NCI-H2227 (cell line): ENCODE measurements around the gene AGR2.
"Not testable (repeated sequence)": the region's sequence is repeated elsewhere in the genome, so short reads cannot be mapped to it uniquely, and the experiment has no call there.

ENCODE experiments used
- DNase-seq: peaks from one replicate; lab custom pipeline; 2025; ENCODE audit not compliant: unreplicated experiment; lab: John Stamatoyannopoulos, UW

The AGR2 gene

DNA sequence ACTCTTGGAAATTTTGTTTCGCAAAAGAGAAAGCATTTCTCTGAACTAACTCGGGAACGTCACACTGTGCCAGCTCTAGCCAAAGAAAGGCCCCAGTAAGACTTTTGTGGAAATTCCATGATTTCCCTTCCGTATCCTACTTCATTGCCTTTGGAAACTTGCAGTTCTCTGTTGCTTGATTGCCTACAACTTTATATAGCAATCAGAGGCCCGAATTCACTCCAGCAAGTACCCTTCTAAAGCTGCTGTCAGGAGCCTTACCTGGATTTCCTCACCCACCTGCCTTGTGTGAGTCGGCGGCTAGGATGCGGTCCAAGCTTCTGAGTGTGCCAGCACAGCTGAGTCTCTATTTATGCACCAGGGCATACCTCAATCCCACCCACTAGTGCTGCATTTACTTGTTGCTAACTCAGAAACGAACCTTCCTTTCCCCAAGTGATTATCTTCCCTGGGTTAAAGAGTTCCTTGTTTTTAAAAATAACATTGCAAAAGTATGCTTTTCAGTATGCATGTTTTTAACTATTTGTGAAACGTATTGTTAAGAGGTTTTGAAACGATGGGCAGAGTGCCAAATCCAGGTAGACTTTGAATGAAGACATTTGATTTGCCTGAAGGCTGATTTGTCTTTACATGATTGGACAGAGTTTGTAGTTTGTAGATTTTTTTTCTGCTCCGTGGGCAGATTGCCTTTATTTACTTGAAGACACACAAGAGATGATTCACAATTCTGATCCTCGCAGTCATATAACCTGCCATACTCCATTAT is at the start of gene AGR2:
TSS of gene AGR2 (minus strand) at position 326 of the 766 bp plus-strand sequence. CDS start 3,203 bp downstream, outside the sequence.
- DNase-seq, result no peak

DNA sequence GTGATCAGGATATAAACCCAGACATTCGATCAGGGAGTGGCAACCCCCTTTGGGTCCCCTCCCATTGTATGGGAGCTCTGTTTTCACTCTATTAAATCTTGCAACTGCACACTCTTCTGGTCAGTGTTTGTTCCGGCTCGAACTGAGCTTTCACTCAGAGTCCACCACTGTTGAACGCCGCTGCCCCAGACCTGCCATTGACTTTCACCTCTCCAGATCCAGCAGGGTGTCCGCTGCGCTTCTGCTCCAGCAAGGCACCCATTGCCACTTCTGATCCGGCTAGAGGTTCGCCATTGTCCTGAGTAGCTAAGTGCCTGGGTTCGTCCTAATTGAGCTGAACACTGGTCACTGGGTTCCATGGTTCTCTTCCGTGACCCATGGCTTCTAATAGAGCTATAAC is 48.4 kb upstream of the AGR2 start:
- not testable (repeated sequence) for DNase-seq

- DNase-seq, result no peak
Measured at GRCh38 chr7:16851829-16852228, 47.0 kb upstream of the AGR2 start.

GRCh38 chr7:16850614-16851466 is 46.0 kb upstream of the AGR2 start:
- DNase-seq, result no peak

DNA sequence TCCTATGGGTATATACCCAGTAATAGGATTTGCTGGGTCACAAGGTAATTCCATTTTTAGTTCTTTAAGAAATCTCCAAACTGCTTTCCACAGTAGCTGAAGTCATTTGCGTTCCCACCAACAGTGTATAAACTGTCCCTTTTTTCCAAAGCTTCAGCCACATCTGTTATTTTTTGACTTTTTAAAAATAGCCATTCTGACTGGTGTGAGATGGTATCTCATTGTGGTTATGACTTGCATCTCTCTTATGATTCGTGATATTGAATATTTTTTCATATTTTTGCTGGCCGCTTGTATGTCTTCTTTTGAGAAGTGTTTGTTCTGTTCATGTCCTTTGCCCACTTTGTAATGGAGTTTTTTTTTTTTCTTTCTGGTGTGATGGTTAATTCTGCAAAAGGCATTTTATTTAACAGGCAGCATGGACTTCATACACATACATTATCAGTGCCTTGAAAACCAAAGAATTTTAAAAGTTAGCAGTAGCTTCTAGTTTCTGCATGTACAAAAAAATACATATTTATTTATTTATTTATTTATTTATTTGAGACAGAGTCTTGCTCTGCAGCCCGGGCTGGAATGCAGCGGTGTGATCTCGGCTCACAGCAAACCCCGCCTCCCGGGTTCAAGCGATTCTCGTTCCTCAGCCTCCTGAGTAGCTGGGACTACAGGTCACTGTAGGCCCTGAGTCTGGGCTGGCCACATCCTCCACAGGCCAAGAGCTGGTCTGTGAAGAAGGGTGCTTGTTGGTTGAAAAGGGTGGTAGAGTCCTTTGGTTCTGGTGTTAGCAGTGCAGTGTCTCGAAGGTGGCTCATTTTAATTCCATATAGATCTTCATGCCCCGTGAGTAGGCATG is 44.7 kb upstream of the AGR2 start:
- no peak for DNase-seq

DNA sequence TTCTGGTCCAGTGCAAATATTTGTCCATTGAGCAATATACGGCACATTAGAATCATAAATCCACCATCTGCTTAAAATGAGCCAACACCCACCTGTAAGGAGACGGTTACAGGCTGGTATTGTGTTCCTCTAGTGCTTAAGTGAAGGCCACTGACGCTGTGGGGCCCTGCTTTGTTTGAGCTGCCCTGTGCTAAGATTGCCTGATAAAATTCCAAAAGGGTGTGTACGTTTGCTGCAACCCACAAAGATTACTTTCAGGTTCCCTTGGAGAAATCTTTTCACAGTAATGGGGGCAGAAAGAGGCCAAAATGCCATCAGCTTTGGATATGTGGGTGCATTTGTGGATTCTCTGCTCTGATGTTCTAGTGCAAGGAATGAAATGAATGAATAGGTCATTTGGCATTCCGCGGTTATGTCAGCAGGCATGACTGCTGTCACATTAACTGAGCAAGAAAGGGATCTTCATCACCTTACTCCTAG is 42.6 kb upstream of the AGR2 start:
- no peak for DNase-seq

GRCh38 chr7:16846601-16847165 is 41.9 kb upstream of the AGR2 start:
- DNase-seq, result no peak

DNA sequence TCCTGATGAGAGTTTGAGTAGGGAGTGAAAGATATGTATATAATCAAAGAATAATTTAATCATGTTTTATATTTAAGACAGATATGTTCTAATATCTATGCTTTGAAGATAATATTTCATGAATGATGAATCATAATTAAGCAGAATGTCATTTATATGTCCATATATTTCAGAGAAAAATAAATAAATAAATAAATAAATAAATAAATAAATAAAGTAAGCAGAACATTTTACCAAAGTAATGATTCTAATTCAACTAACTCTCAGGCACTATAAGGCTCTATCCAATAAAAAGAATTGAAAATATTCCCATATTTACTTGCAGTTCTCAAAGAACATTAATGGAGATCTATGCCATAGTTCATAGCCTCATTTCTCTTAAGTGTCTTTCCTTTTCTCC is 40.9 kb upstream of the AGR2 start:
- DNase-seq, result no peak

DNA sequence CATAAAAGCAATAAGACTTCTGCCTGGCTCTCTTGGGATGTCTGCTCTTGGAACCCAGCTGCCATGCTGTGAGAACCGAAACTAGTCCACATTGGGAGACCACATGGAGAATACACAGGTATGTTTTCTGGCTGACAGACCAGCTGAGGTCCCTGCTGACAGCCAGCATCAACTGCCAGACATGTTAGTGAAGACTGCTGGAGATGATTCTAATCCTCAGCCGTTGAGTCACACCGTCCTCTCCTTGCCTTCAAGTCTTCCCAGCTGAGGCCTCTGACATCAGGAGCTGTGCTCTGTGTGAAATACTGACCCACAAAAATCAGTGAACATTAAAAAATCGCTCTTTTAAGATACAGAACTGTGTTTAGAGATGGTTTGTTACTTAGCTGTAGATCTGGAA is 36.9 kb upstream of the AGR2 start:
- no peak for DNase-seq

DNA sequence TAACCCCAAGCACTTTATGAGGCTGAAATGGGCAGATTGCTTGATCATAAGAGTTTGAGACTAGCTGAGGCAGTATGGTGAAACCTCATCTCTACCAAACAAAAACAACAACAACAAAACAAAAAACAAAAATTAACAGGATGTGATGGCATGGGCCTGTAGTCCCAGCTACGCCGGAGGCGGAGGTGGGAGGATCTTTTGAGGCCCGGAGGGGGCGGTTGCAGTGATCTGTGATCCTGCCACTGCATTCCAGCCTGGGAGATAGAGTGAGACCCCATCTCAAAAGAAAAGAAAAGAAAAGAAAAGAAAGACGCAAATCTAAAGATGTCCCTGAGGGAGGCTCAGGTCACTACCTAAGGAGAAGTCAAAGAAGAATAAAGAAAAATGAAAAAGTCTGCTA is 35.3 kb upstream of the AGR2 start:
- no peak for DNase-seq

DNA sequence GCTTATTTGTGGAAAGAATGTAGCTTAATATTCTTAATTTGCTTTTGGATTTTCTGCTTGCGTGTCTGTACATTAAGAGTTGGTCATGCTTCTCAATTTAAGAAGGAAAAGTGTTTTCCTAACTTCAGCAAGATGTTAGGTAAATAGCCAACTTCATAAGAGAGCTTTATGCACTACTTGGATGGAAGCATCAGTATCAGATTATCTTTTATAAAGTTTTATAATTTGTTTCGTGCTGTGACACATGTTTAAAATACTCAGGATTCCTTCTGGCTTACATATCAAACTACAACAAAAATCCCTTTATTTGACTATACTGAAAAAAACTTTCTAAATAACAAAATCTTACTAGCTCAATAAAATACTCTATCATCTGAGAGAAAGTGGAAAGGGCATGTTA is 34.8 kb upstream of the AGR2 start:
- DNase-seq, result no peak

GRCh38 chr7:16838891-16839290 is 34.1 kb upstream of the AGR2 start:
- DNase-seq, result no peak

DNA sequence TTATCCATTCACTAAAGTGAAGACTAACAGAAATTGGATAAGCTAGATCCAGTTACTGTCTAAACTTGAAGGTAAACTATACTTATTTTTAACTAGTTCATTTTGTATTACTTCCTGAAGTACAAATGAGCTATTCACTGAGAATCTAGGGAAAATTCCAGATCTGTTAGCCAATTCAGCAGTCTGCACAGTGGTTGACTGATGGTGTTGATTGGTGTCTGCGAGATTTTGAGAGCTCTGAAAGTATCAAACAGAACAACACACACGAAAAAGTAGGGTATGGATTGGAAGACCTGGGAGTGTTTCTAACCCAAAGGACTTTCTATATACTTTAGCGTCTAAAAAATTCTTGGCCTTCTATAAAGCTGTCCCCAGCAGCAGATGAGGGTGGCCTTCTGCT is 33.6 kb upstream of the AGR2 start:
- DNase-seq, result no peak

GRCh38 chr7:16836481-16836880 is 31.7 kb upstream of the AGR2 start:
- no peak for DNase-seq

- no peak for DNase-seq
Measured at GRCh38 chr7:16833373-16833772, 28.6 kb upstream of the AGR2 start.

DNA sequence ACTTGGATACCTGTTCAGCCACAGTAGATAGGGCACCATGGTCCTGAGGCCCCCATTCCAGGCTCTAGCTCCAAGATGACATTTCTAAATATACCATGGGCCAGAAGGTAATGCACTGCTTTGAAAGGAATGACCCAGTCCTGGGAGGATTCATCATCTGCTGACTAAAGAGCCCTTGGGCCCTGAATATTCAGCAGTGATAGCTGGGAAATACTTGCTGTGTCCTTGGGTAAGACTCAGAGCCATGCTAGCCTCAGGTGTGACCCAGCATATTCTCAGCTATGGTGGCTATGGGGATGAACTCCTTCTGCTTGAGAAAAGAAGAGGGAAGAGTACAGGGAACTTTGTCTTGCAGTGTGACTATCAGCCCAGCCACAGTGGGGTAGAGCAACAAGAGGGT is 21.3 kb upstream of the AGR2 start:
- no peak for DNase-seq

DNA sequence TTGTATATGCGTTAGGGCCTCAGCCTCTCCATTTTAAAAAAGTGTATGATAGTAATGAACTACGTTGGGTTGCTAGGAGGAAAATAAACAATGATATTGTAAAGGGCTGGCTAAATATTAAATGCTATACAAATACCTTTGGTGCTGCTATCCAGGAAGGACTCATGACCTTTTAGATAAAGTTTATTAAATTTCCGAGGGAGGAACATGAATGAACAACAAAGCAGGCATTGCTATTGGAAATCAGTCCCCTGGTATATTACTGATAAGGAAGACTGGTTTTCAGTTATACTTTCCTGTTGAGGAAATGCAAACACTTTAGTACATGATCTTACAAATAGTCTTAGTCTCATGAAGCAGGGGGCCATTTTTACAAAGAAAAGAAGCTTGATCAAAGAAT is 17.2 kb upstream of the AGR2 start:
- DNase-seq, result no peak

DNA sequence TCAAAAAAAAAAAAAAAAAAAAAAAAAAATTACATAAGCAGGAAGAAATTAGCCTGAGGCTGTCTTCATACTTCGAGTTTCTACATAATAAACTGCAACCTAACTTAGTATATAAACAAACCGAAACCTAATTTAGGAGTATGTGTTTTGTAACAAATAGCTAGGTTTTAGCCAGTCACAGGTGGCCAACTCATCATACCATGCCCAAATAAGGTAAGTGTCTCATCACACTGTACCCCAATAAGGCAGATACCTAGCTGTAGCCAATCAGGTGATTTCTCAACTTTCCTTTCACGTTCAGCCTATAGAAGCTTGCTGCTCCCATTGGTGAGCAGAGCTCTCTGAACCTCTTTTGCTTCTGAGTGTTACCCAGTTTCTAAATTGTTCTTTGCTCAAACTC is 13.9 kb upstream of the AGR2 start:
- no peak for DNase-seq

GRCh38 chr7:16817536-16817935 is 12.7 kb upstream of the AGR2 start:
- DNase-seq, result no peak

DNA sequence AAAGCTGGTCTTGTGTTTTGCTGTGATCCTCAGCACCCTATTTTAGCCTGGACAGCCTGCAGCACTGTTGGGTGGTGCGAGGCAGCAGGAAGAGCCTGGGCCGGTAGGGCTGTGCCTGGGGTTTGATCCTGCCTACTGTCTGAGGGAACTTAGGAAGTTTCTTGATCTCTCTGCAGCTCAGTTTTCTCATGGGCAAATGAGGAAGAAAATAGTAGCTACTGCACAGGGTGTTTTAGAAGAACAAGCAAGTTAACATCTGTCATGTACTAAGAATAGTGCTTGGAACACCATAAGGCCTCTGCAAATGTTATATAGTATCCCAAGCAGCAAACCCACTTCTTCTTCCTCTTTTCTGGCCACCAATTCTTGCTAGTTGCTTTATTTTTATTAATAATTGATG is 12.0 kb upstream of the AGR2 start:
- DNase-seq, result no peak

- no peak for DNase-seq
Measured at GRCh38 chr7:16815001-16815400, 10.2 kb upstream of the AGR2 start.
